H54 (cell line): Measurements from ENCODE around the gene PCBP1.
"Not testable (repeated sequence)": the region's sequence is repeated elsewhere in the genome, so short reads cannot be mapped to it uniquely, and the experiment has no call there.

Source experiments
- DNase-seq: peaks from one replicate; pipeline ENCODE4 v3.0.0; 2011; ENCODE audit warnings: low spot score, mixed read lengths; ENCODE audit not compliant: insufficient read length
- FAIRE-seq: peaks from 3 replicates; lab custom pipeline; 2011; peaks lifted over from hg19 to GRCh38; lab: Jason Lieb, UNC
- POLR2A ChIP-seq: IDR thresholded peaks from 2 replicates; pipeline ENCODE4 v1.6.1; 2011; ENCODE audit warnings: low read depth, mild to moderate bottlenecking, low read length

The PCBP1 gene

DNA sequence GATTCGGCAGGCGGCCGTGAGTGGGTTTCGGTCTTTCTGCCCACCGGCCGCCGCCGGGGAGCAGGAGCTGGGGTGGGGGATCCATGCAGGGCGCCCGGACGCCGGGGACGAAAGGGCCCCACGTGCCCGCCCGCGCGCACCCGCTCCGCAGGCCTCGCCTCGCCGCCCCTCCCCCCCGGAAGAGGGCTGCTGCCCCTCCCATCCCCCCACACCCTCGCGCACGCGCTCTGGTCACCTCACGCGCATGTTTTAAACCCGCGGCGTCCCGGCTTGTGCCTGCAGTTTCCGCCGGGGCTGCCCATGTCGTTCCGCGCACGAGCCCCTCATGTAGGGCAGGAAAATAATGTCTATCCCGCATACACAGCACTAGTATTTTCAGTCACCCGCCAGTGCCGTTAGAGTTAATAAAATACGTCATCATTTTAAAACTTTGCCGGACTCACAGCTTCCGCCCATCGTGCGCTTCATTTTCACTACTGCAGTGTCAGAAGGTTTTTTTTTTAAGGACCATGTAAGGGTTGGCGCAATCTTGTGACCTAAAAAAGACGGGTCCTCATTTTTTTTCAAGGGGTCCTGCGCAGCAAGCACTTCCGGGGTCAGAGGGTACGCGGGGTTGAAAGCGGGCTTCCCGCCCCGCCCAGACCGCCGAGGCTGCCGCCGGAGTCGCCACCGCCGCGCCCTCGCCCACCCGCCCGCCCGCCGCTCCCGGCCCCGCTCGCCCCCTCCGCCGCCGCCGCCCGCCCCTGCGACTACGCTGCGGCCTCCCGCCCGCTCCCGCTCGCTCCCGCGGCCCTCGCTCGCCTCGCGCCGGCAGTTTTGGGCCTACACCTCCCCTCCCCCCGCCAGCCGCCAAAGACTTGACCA lies at the start of gene PCBP1:
TSS of gene PCBP1 (plus strand) at position 640 of the 864 bp plus-strand sequence. CDS start 267 bp downstream, outside the sequence.
- FAIRE-seq: no peak
- TF ChIP-seq POLR2A: peak; percentile 41

DNA sequence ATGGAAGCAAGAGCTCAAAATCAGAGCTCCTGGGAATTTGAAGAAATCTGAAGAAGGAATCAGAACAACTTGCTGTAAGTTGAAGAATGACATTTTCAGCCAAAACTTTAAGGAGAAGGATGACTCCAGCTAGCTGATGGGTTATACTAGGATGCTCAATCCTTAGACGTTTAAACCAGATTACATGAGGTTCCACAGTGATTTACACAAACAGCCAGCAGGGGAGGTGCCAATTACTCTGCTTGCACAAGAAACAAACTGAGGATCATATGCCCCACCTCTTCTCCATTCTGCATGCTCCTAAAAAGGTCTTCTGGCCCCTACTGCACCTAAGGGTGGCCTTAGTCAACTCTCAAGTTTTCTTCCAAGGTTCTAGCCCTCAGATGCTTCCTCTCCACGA lies 47.9 kb upstream of the PCBP1 start:
- no peak for TF ChIP-seq POLR2A
- FAIRE-seq: no peak
- DNase-seq: no peak

More for the DNA sequence above, at the start of gene PCBP1:
- peak; percentile 77 for DNase-seq

DNA sequence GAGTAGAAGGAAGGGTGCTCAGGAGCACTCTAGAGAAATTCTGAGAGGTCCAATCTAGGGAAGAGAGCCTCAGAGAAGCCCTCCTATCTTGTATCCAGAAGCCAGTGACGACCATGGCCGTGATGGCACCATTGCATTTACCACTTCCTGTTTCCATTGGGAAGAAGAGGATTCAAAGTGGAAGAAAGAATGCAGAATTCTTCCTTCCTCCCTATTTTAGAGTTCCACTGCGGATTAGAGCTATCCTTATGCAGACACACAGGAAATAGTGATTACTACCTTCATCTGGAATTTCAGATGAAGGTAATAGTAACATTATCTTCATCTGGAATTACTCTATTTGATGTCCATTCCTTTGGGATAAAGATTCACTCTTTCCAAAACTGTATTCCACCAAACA lies 45.6 kb upstream of the PCBP1 start:
- TF ChIP-seq POLR2A: no peak
- FAIRE-seq (no peak), DNase-seq (peak; percentile 20)

DNA sequence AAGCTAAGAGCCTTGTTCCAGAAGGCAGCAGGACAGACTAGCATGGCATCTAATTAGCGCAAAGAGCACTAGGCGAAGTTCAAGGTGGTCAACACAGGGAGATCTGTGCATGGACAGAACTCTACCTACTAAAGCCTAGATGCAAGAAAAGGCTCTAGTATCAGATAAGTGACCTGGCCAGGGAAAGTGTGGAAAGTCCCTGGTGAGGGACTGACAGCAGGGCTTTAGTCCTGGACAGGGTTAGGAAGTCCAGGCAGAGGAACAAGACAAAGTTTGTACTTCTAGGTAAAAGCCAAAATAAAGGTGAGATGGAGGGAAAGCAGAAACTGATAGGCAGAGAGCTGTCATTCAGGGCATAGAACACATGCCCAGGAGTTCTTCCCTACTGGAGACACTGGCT lies 45.0 kb upstream of the PCBP1 start:
- no peak for DNase-seq
- TF ChIP-seq POLR2A: no peak
- FAIRE-seq: no peak

DNA sequence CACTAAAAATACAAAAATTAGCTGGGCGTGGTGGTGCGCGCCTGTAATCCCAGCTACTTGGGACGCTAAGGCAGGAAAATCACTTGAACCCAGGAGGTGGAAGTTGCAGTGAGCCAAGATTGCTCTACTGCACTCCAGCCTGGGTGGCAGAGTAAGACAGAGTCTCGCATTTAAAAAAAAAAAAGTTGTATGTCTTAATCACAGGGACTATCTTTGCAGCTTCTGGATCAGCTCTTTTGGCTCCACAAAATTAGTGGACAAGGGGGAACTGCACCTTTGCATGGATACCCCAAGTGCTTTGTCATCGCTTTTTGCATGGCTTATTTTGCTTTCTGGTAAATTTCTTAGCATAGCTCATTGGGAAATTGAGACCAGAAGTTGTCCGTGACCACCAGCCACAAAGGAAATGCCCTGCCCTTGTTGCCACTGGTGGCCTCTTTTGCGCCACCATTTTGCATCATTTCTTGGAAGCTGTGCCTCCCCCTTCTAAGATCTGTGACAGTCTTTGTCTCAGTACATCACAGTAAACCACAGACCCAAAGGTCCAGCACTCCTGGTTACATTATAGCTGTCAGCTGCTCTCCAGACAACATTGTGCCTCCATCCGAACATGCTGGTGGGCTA lies 43.9 kb upstream of the PCBP1 start:
- FAIRE-seq (no peak), DNase-seq (no peak)
- TF ChIP-seq POLR2A: no peak

DNA sequence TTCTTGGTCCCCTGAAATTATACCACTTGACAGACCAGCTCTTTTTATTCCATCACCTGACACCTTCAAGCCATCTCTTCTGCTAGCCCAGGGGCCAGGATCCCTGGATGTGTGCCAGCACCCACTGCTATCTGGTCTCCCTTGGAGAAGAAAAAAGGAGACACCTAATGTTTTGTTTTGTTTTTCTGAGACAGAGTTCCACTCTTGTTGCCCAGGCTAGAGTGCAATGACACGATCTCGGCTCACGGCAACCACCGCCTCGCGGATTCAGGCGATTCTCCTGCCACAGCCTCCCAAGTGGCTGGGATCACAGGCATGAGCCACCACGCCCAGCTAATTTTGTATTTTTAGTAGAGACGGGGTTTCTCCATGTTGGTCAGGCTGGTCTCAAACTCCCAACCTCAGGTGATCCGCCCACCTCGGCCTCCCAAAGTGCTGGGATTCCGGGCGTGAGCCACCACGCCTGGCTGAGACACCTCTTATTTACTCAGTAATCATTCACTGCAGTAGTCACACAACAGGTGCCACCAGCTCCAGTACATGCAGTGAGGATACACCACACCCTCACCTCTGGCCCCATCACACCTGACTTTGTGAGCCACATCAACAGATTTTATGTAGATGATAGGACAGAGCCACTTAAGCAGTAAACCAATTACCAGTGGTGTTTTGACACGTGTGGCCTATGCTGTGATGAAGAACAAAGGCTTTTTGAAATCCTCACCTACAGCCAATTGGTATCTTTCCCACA lies 42.8 kb upstream of the PCBP1 start:
- no peak for DNase-seq
- no peak for FAIRE-seq
- no peak for TF ChIP-seq POLR2A

DNA sequence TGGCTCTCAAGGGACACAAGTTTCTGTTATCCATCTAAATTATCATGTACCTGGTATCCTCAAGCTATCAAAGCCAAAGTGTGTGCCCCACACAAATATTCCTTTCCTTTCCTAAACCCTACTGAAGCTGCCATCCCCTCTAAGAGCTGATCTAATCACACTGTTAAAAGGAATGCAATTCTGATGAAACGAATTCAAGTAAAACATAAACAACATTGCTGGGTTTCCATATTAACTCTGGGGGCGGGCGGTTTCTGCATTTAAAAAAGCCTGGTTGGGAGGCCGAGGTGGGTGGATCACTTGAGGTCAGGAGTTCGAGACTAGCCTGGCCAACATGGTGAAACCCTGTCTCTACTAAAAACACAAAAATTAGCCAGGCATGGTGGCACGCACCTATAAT lies 41.9 kb upstream of the PCBP1 start:
- DNase-seq (no peak), FAIRE-seq (no peak)
- no peak for TF ChIP-seq POLR2A

DNA sequence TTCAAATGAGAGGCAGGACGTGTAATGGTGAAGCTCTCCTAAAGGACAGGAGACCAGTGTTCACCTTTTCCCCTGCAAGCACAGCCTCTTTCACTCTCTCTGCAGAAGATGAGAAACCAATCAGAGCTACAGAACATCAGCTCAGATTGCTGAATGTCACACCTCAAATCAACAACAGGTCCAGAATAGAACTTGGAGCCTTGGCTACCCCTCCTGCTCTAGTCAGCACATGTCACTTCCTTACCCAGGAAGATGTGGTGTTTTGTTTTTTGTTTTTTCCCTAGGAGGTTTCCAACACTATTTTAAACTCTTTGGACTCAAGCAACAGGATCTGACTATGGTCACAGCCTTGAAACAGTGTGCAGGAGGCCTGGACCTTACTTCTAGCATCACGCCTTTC lies 41.3 kb upstream of the PCBP1 start:
- DNase-seq (no peak), FAIRE-seq (no peak)

DNA sequence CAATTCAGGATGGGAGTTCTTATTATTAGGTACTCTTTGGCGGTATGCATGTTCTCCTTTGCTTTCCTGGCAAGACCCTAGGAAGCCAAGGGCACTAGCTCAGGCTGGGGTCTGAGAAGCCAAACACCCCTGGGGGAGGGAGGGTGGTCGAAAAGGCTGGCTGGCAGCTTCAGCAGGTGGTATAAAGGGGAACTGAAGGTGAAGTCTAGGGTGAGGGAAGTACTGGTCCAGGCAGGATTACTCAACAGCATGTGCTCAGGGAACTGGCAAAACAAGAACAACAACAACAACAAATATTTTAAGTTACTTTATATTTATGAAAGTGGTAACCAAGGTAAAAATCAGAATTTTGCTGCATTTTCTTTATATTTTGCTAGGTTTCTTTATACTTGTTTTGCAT lies 40.7 kb upstream of the PCBP1 start:
- no peak for FAIRE-seq
- TF ChIP-seq POLR2A: no peak
- no peak for DNase-seq

More for the DNA sequence above, 41.3 kb upstream of the PCBP1 start:
- no peak for TF ChIP-seq POLR2A

DNA sequence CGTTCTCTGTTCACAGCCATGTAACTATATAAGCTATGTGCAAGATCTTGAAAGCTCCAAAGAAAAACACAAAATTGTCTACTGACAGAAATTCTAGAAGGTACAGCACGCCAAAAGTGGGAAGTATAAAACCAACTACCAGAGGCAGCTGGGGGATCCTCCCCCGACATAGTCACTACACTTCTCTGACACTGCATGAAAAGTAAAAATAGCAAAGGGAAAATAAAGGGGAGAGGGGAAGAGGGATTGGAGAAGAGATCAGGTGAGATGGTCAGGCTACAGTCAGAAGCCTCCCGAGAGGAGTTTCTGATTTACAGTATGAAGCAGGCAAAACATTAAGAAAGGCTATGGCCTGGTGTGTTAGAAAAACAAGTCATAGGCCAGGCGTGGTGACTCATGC lies 39.8 kb upstream of the PCBP1 start:
- FAIRE-seq (no peak), DNase-seq (no peak)
- no peak for TF ChIP-seq POLR2A

DNA sequence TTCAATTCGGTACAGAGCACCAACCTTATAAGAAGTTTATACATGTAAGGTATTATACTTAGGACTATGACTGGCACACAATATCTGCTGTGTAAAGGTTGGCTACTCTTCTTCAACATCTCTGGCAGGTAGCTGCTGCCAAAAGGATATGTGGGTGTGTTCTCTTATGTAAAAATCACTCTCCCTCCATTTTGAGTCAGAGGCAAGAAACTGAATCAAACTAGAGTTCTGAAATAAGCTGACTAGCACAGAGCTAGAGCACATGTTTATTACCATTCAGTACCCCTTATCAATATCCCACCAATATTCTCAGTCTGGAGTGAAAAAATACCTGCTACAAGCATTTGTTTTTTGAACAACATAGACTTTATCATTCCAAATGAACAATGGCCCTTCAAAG lies 38.0 kb upstream of the PCBP1 start:
- FAIRE-seq: no peak
- no peak for TF ChIP-seq POLR2A
- DNase-seq: no peak

DNA sequence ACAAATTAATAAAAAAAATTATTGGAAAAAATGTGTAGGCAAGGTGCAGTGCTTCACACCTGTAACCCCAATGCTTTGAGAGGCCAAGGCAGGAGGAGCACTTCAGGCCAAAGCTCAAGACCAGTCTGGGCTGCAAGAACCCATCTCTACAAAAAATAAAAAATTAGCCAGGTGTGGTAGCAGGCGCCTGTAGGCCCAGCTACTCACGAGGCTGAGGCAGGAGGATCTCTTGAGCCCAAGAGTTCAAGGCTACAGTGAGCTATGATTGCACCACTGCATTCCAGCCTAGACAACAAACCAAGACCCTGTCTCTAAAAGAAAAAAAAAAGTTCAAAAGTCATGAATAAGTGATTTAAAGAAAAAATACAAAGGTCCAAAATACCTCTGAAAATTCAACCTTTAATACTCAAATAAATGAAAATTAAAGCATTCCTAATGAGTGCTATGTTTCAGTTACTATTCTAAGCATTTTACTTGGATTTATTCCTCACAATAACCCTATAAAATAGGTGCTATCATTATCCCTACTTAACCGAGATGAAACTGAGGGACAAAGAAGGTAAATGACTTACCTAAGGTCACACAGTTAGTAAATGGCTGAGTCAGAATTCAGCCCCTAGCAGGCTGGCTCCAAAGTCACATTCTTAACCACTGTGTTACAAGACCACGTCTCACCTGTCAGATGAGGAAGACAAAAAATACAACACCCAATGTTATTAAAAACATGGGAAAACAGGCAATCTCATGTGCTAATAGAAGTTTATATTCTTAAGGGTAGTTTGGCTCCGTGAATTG lies 36.4 kb upstream of the PCBP1 start:
- TF ChIP-seq POLR2A: no peak
- FAIRE-seq (no peak), DNase-seq (no peak)

DNA sequence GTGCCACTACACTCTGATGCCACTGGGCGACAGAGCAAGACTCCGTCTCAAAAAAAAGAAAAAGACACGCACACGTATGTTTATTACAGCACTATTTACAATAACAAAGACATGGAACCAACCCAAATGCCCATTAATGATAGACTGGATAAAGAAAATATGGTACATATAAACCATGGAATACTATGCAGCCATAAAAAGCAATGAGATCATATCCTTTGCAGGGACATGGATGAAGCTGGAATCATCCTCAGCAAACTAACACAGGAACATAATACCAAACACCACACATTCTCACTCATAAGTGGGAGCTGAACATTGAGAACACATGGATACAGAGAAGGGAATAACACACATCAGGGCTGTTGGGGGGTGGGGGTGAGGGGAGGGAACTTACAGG lies 32.0 kb upstream of the PCBP1 start:
- DNase-seq, FAIRE-seq: not testable (repeated sequence)

DNA sequence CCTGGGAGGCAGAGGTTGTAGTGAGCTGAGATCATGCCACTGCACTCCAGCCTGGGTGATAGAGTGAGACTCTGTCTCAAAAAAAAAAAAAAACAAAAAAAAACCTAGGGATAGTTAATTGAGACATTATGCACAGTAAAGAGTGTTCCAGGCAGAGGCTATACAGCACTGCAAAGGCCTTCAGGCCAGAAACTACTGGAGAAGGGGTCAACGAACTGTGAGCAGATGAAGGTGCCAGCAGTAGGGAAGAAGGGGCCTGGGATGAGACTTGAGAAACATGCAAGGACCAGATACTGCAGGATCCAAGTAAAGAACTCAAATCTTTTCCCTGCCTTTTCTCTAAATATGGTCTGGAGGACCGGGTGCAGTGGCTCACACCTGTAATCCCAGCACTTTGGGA lies 26.0 kb upstream of the PCBP1 start:
- TF ChIP-seq POLR2A: no peak
- DNase-seq (no peak), FAIRE-seq (no peak)
